Progenitor cell of endocrine pancreas (in vitro differentiated cells): Measurements from ENCODE around the gene ZNF521. TPM values are rescaled to one million over a fixed set of nuclear protein-coding genes. Genes with fewer than 3 reads are reported as not detected.

ENCODE experiments used
- DNase-seq: peaks from one replicate; pipeline ENCODE4 v3.0.0; 2021; ENCODE audit warnings: low spot score; ENCODE audit not compliant: unreplicated experiment
- H3K27ac Mint-ChIP-seq: 2 replicates; pipeline ENCODE4 v1.8.0; 2021; ENCODE audit warnings: mild to moderate bottlenecking, moderate library complexity, mixed read lengths
- H3K27me3 Mint-ChIP-seq: 2 replicates; pipeline ENCODE4 v1.8.0; 2021; ENCODE audit warnings: mixed read lengths
- H3K36me3 Mint-ChIP-seq: 2 replicates; pipeline ENCODE4 v1.8.0; 2022; ENCODE audit warnings: mixed read lengths; ENCODE audit not compliant: insufficient read depth
- H3K4me1 Mint-ChIP-seq: 2 replicates; pipeline ENCODE4 v1.8.0; 2021; ENCODE audit warnings: low read depth, mixed read lengths
- H3K4me3 Mint-ChIP-seq: 2 replicates; pipeline ENCODE4 v1.8.0; 2021; ENCODE audit warnings: low read depth, mild to moderate bottlenecking, moderate library complexity, mixed read lengths
- H3K9me3 Mint-ChIP-seq: 2 replicates; pipeline ENCODE4 v1.8.0; 2021; ENCODE audit warnings: low read depth, mixed read lengths
- total RNA-seq: library from RNA; stranded (reverse); gene quantifications from 2 replicates; pipeline ENCODE4 v1.2.1, GENCODE V29; 2021
- TF ChIP-seq, protein P1 (sequence below): fragments of 200-600 bp; sonication (generic); IDR thresholded peaks from one replicate; pipeline ENCODE4 v1.5.0; 2021; ENCODE audit warnings: antibody characterized with exemption, mild to moderate bottlenecking; ENCODE audit not compliant: unreplicated experiment

Gene ZNF521
- total RNA-seq, 1 donor from 2014 or later = 39.1 TPM

GRCh38 chr18:25019931-25020330 lies 332.0 kb downstream of the ZNF521 start:
- H3K27ac Mint-ChIP-seq = no peak overlapping the region
- H3K27me3 Mint-ChIP-seq = peaks cover 60% of the 10 kb centered on the region
- H3K9me3 Mint-ChIP-seq = peaks cover 11% of the 10 kb centered on the region
- TF ChIP-seq, protein P1, sequence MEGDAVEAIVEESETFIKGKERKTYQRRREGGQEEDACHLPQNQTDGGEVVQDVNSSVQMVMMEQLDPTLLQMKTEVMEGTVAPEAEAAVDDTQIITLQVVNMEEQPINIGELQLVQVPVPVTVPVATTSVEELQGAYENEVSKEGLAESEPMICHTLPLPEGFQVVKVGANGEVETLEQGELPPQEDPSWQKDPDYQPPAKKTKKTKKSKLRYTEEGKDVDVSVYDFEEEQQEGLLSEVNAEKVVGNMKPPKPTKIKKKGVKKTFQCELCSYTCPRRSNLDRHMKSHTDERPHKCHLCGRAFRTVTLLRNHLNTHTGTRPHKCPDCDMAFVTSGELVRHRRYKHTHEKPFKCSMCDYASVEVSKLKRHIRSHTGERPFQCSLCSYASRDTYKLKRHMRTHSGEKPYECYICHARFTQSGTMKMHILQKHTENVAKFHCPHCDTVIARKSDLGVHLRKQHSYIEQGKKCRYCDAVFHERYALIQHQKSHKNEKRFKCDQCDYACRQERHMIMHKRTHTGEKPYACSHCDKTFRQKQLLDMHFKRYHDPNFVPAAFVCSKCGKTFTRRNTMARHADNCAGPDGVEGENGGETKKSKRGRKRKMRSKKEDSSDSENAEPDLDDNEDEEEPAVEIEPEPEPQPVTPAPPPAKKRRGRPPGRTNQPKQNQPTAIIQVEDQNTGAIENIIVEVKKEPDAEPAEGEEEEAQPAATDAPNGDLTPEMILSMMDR = no peak
- H3K36me3 Mint-ChIP-seq = no peaks in the 10 kb centered on the region
- H3K4me3 Mint-ChIP-seq = no peak overlapping the region
- H3K4me1 Mint-ChIP-seq = peaks cover 3% of the 10 kb centered on the region
- DNase-seq = no peak

DNA sequence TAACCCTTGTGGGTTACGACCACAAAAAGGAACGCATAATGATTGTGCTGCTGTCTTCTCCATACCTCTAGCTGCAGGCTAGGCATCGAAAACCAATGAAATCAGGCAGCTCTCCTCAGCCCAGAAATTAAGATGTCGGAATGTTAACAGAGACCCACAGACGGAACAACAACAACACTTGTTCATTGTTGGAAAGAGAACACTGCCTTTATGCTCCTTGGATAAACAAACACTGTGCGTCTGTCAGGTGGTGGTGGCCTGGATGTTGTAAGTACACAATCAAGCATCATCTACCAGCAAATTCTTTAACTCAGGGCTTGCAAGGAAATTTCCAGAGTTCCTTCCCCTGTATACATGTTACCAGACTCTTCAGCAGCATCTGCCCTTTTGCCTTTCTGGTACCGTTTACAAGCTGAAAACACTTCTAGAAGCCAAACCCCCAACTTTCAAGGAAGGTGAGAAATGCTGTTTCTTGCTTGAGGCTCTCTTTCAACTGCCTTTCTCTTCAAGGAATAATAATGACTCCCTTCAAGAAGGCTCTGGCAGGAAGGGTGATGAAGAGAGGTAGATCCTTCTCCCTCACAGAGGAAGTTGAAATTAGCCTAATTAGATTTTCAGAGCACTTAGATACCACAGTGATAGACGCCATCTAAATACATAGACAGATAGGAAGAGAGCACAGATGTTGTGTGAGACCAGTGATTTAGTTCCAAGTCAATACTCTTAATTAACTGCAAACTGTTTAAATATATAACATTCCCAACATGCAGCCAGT lies 332.7 kb downstream of the ZNF521 start:
- peaks cover 11% of the 10 kb centered on the region for H3K9me3 Mint-ChIP-seq
- H3K4me3 Mint-ChIP-seq = no peak overlapping the region
- DNase-seq = no peak
- peaks cover 3% of the 10 kb centered on the region for H3K4me1 Mint-ChIP-seq
- peaks cover 64% of the 10 kb centered on the region for H3K27me3 Mint-ChIP-seq
- H3K27ac Mint-ChIP-seq = no peak overlapping the region
- TF ChIP-seq, protein P1 = no peak
- H3K36me3 Mint-ChIP-seq = no peaks in the 10 kb centered on the region

GRCh38 chr18:25016666-25017065 lies 335.3 kb downstream of the ZNF521 start:
- peaks cover 70% of the 10 kb centered on the region for H3K27me3 Mint-ChIP-seq
- no peak overlapping the region for H3K4me3 Mint-ChIP-seq
- TF ChIP-seq, protein P1 = no peak
- peaks cover 7% of the 10 kb centered on the region for H3K9me3 Mint-ChIP-seq
- no peak for DNase-seq
- no peak overlapping the region for H3K27ac Mint-ChIP-seq
- H3K4me1 Mint-ChIP-seq = peaks cover 3% of the 10 kb centered on the region
- H3K36me3 Mint-ChIP-seq = no peaks in the 10 kb centered on the region

GRCh38 chr18:25016181-25016580 lies 335.8 kb downstream of the ZNF521 start:
- TF ChIP-seq, protein P1 = no peak
- Mint-ChIP-seq H3K9me3 (peaks cover 2% of the 10 kb centered on the region), H3K27me3 (peaks cover 72% of the 10 kb centered on the region), H3K4me3 (no peak overlapping the region), H3K36me3 (no peaks in the 10 kb centered on the region), H3K27ac (no peak overlapping the region), H3K4me1 (peaks cover 3% of the 10 kb centered on the region)
- DNase-seq = no peak
